Measurements from ENCODE around the gene RPL13A. TPM values are rescaled to one million over a fixed set of nuclear protein-coding genes. Genes with fewer than 3 reads are reported as not detected.

The RPL13A gene
- total RNA-seq, 1 experiment from 2014 or later: 1,082 TPM

DNA sequence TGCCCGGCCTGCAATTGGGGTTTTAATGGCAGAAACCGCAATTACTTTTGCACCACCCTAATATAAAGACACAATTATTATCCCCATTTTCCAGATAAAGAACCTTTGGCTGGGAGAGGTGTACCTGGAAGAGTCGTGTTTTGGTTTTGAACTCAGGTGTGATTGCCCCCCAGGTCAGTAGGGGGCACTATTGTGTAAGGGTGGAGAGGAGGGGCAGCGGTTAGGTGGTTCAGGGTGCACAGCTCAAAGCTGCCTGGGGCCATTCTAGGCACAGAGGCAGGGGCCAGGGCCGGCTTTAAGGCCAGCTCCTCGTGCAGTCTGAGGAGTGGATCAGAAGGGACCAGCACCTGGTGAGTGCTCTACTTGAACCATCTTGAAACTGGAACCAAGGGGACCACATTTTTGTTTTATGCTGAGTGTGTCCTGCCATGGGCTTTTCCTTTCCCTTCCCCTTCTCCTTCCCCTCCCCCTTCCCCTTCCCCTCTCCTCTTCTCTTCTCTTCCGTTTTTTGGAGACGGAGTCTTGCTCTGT, 19.2 kb downstream of the RPL13A start:
- peak; percentile 60 for DNase-seq (ENCODE audit: low read depth)

DNA sequence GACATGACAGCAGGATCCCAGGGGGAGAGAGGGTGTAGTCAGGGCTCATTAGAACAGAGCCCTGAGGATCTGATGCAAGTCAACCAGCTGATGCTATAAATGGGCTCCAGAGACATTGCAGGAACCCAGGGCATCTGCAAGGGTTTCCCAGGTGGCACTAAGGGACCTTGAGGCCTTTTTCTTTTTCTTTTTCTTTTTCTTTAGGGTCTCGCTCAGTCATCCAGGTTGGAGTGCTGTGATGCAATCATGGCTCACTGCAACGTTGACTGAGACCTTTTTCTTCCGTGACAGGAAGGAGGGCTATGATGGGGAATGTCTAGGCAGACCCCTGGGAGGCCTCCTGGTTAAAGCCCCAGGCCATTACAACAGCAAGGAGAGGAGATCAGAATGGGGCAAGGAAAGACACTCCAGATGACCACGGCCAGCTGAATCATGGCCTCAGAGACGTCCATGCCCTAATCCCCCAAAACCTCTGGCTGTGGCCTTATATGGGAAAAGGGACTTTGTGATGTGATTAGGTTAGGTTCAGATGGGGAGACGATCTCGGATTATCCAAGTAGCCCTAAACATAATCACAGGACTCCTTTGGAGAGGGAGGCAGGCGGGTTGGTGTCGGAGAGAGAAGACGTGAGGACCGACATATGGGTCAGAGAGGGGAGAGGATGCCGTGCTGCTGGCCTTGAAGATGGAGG, 20.5 kb downstream of the RPL13A start:
- DNase-seq (ENCODE audit: low read depth): no peak

DNA sequence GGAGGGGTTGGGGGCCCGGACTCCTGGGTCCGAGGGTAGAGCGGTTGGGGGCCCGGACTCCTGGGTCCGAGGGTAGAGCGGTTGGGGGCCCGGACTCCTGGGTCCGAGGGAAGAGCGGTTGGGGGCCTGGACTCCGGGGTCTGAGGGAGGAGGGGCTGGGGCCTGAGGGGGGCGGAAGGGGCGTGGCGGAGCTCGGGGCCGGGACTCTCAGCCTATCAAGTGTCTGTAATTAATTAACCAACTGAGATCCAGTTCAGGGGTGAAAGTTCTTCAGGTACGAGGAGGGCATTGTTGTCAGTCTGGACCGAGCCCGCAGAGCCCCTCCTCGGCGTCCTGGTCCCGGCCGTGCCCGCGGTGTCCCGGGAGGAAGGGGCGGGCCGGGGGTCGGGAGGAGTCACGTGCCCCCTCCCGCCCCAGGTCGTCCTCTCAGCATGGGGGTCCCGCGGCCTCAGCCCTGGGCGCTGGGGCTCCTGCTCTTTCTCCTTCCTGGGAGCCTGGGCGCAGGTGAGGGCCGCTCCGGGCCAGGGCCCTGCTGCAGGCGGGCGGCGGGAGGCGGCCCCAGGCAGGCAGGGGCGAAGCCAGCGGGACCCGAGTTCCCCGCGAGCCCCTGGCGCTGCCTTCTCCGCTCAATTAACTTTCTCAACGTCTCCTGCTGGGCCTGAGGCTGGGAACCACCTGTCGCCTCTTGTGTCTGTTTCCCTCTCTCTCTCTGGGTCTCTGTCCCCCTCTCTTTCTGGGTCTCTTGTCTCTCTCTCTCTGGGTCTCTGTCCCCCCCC, 25.8 kb downstream of the RPL13A start:
- no peak for DNase-seq (ENCODE audit: low read depth)

DNA sequence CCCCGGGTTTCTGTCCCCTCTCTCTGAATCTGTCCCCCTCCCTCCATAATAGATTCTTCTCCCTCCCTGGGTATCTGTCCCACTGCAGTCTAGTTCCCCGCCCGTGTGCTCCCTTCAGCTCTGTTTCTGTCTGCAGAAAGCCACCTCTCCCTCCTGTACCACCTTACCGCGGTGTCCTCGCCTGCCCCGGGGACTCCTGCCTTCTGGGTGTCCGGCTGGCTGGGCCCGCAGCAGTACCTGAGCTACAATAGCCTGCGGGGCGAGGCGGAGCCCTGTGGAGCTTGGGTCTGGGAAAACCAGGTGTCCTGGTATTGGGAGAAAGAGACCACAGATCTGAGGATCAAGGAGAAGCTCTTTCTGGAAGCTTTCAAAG, 26.3 kb downstream of the RPL13A start:
- no peak for DNase-seq (ENCODE audit: low read depth)

DNA sequence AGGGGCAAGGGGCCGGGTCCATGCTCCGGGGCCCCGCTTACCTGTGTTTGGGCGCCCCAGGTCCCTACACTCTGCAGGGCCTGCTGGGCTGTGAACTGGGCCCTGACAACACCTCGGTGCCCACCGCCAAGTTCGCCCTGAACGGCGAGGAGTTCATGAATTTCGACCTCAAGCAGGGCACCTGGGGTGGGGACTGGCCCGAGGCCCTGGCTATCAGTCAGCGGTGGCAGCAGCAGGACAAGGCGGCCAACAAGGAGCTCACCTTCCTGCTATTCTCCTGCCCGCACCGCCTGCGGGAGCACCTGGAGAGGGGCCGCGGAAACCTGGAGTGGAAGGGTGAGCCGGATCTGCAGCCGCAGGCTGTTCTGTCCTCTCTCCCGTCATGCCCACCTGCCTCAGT, 26.7 kb downstream of the RPL13A start:
- no peak for DNase-seq (ENCODE audit: low read depth)

DNA sequence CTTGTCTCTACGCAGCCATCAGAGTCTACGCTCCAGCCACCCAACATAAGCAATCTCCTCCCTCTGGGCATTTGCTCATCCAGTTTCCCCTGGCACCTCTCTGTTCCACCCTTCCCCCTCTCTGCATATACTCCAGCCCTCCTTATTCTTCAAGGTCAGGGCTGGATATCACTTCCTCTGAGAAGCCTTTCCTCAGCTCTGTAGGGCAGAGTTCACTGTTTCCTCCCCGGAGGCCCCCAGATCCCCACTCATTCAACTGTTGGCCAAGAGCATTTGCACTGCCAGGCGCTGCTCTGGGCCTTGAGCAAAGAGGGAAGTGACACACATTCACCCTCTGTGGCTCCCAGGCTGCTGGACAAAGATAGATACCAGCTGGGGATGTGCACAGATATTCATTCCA, 28.4 kb downstream of the RPL13A start:
- DNase-seq (ENCODE audit: low read depth): no peak

DNA sequence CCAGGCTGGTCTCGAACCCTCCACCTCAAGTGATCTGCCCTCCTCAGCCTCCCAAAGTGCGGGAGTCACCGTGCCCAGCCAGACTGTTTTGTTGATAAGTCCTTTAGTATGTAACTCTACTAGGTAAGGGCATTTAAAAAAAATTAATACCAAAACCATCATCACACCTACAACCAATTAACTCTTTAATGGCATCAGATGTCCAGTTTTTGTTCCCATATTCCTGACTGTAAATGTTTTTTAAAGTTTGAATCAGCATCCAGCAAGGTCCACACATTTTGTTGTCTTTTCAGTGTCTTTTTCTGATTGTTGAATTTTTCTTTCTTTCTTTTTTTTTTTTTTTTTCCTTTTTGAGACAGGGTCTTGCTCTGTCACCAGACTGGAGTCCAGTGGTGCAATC, 30.6 kb downstream of the RPL13A start:
- DNase-seq (ENCODE audit: low read depth): no peak

DNA sequence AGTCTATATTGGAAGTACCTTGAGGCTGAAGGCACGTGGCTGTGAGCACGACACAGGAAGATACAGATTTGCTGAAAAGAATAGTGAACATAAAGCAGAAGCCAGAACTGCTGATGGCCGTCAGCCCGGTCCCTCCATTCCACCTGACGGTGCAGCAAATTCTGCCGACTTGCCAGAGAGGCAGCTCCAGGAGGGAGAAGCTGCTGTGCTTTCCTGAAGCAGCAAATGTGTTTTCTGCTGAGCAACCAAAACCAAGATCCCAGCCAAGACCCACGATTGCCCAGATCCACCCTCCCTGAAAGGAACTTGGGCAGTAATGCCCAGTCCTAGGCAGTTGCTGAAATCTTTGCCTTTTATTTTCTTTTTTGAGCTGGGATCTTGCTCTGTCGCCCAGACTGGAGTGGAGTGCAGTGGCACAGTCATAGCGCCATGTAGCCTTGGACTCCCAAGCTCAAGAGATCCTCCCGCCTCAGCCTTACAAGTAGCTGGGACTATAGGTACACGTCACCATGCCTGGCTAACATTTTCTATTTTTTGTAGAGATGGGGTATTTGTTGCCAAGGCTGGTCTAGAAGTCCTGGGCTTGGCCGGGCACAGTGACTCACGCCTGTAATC, 33.4 kb downstream of the RPL13A start:
- no peak for DNase-seq (ENCODE audit: low read depth)

DNA sequence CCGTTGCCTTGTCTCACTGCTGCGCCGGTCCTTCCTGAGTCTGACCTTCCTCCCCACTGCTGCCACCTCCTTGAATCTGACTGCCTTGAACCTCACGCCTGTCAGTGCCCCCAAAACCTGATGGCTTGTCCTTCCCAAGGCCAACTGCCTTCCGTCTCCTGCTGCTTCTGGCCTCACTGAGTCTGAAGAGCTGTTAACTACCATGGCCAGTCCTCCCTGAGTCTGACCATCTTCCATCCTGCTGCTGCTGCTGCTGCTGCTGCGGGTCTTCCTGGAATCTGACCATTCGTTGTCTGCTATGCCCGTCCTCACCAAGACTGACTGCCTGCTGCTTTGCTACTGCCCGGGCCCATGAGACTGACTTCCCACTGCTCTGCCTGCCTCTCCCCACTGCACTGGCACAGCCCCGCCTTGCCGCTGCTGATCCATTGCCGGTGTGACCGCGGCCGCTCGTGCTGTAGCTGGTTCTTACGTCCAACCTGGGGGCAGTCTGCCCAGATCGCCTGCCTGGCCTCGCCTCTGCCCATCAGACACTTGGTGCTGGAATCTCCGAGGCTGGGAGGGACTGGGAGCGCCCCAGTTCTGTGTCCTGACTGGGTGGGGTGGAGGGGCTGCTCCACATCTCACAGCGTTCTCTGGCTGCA, 37.5 kb downstream of the RPL13A start:
- no peak for DNase-seq (ENCODE audit: low read depth)

DNA sequence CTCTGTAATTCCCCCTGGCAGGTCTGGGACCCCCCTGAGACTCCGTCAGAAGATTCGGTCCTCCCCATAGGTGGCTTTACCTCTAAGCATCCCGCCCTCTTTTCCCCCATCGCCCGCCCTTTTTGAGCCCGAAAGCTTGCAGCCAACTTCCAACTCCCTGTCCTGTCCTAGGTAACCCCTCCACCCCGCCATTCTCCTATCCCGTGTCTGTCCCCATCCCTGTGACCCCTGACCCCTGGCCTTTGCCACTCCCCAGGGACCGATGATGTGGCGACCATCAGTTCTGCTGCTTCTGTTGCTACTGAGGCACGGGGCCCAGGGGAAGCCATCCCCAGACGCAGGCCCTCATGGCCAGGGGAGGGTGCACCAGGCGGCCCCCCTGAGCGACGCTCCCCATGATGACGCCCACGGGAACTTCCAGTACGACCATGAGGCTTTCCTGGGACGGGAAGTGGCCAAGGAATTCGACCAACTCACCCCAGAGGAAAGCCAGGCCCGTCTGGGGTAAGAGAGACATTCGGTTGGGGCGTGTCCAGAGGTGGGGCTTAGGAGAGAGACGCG, 40.9 kb downstream of the RPL13A start:
- no peak for DNase-seq (ENCODE audit: low read depth)

DNA sequence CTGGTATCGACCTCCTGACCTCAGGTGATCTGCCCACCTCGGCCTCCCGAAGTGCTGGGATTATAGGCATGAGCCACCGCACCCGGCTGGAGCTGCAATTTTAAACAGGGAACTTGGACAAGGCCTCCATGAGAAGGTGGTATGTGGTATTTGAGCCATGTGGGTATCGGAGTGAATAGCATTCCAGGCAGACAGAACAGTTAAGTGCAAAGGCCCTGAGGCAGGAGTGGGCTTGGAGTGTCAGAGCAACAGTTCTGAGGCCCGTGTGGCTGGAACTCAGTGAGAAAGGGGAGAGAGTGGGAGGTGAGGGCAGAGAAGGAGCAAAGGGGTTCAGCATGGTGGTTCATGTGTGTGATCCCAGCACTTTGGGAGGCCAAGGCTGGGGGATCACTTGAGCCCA, 43.3 kb downstream of the RPL13A start:
- DNase-seq (ENCODE audit: low read depth): no peak

DNA sequence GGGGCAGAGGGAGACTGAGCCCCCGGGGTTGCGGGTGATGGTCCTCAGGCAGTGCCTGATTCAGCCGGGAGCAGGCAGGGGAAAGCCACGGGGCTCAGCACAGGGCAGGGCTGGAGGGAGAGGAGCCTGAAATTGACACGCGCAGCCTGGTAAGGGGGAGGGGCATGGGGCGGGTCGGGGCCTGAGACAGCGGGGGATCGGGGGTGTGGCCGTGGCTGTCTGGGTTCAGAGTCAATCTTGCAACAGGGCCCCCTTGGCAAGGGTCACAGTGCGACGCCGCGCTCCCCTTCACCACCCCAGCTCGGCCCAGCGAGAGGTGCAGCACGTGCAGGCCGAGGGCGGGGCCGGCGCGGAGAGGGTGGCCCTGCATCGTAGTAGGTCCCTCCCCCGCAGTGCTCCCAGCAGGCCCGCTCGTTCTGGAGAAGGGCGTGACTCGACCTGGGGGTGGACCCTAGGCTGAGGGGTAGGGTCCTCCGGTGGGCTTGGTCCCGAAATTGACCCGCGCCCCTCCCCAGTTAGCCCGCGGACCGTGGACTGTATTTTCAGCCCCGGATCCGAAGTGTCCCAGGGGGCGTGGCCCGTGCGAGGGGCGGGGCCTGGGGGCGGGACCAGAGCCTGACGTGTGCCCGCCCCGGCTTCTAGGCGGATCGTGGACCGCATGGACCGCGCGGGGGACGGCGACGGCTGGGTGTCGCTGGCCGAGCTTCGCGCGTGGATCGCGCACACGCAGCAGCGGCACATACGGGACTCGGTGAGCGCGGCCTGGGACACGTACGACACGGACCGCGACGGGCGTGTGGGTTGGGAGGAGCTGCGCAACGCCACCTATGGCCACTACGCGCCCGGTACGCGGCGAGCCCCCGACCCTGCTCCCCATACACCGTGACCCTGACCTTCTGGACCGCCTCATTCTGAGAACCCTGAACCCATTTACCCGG, 46.4 kb downstream of the RPL13A start:
- peak; percentile 61 for DNase-seq (ENCODE audit: low read depth)

DNA sequence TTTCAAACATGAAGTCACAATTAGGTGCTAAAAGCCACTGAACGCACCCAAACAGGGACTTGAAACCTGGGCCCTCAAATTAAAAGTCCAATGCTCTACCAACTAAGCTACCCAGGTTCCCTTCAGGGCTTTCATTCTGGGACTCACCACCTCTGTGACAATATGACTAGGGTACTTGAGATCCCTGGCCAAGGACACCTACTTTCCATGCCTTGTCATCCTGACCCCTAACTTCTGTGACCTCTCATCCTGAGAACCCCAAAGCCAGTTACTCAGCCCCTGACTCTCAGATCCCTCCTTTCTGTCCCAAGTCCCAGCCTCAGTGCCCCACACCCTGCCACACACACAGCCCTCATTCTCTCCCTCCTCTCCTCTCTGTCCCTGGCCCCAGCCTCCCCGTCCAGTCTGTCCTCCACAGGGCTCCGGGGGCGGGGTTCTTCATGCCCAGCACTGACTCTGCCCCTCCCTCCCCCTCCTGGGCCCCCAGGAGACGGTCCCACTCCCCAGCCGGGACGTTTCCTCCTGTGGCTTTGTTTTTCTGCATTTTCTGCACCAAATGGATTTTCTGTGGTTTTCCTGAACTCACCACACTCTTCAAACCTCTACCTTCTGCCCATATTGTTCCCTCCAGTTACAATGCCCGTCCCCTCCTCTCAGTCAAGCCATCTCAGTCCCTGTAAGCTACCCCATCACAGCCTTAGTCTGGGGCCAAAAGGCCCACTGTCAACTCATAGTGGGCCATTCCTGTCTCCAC, 47.4 kb downstream of the RPL13A start:
- no peak for DNase-seq (ENCODE audit: low read depth)

DNA sequence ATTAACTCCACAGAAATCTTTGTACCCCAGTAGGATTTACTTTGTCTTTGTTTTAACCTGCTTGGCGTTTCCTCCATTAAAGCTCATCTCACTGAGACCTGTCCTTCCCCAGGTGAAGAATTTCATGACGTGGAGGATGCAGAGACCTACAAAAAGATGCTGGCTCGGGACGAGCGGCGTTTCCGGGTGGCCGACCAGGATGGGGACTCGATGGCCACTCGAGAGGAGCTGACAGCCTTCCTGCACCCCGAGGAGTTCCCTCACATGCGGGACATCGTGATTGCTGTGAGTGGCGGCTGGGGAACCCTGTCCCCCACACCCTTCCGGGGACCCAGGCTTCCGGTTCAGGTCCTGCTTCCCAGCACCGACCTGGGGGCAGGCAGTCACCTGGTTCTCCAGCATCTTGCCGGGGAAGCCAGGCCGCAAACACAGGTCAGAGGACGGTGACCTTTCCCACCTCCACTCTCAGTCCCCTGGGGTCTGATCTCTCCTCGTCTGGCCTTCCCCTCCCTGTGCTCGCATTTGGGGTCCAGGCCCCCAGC, 49.6 kb downstream of the RPL13A start:
- no peak for DNase-seq (ENCODE audit: low read depth)

DNA sequence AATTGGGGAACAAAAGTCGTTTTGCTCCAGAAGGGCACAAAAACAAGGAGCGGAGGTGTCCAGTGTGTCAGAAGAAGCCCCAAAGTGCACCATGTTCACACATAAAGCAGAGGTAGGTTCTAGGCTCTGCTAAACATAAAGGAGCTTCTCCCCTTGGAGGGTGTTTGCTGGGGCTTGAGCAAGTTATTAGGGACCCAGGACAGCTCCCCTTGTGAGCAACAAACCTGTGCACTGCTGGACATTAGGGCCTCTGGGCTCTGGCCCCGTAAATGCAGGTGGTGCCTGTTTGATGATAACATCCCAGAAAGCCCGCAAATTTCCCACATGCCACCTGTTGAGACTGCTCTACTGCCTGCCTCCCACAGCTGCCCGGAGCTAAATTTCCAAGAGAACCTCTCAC, 51.2 kb downstream of the RPL13A start:
- DNase-seq (ENCODE audit: low read depth): no peak

DNA sequence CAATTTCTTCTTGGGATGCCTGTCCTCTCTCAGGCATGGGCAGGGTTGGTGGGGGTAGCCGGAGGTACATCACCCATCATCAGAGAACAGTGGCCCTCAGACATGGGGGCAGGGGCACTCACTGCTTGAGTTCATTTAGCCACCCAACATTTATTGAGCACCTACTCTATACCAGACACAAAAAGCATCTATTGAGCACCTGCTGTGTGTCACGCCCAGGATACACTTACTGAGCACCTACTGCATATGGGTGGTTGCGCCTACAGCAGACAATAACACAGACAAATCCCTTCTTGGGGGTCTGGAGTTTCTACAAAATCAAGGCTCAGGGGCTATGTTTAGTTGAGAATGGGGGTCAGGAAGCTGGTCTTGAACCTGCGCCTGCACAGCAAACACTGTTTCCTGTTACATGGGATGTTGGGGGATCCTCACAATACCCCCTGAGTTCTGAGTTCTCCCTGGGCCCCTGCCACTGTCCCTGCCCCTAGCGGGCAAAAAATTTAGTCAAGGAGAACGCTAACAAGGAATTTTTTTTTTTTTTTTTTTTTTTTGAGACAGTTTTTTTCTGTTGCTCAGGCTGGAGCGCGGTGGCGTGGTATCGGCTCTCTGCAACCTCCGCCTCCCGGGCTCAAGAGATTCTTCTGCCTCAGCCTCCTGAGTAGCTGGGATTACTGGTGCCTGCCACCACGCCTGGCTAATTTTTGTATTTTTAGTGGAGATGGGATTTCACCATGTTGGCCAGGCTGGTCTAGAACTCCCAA, 52.0 kb downstream of the RPL13A start:
- DNase-seq (ENCODE audit: low read depth): no peak

Measured in M059J (cell line).